Measurements from ENCODE around the gene TXK.

- TF ChIP-seq CTCF (IDR thresholded peaks at IDR 0.05): no peak
- no peak for TF ChIP-seq POLR2A (IDR thresholded peaks at IDR 0.05)
These were observed 13.6 kb upstream of the TXK start for GRCh38 chr4:48147621-48148020.
